HG03354 (cell line): ENCODE results near the gene AQP5.

Experiments used
- ATAC-seq: cut with Tn5 transposase; IDR thresholded peaks from one replicate; pipeline ENCODE4 v1.9.1; 2021; ENCODE audit warnings: mild to moderate bottlenecking; ENCODE audit not compliant: unreplicated experiment, poor library complexity, severe bottlenecking

The AQP5 gene

GRCh38 chr12:50005175-50005574, 43.5 kb downstream of the AQP5 start:
- no peak for ATAC-seq

- ATAC-seq: no peak
These were observed 44.6 kb downstream of the AQP5 start for GRCh38 chr12:50006280-50006679.

GRCh38 chr12:50006754-50007442, 45.2 kb downstream of the AQP5 start:
- ATAC-seq: no peak

GRCh38 chr12:50013361-50014147, 51.9 kb downstream of the AQP5 start:
- ATAC-seq: no peak

GRCh38 chr12:50014342-50014741, 52.7 kb downstream of the AQP5 start:
- ATAC-seq: no peak
